Muscle of leg (tissue), 11 donors: ENCODE data around the gene CHM. TPM values are rescaled to one million over a fixed set of nuclear protein-coding genes. Genes with fewer than 3 reads are reported as not detected.
A peak's percentile ranks its signal among the peaks of the same experiment; 100 is the strongest.

Source experiments
- DNase-seq: peaks from one replicate; pipeline ENCODE4 v3.0.0; 2013
- H3K27ac ChIP-seq: one replicate; pipeline ENCODE4 v1.5.1; 2013; ENCODE audit warnings: mild to moderate bottlenecking, low read length, control low read depth
- H3K27me3 ChIP-seq: one replicate; pipeline ENCODE4 v1.6.1; 2013; ENCODE audit warnings: low read length; ENCODE audit not compliant: control insufficient read depth, insufficient read depth
- H3K36me3 ChIP-seq: one replicate; pipeline ENCODE4 v1.6.1; 2013; ENCODE audit warnings: low read length; ENCODE audit not compliant: control insufficient read depth, insufficient read depth
- H3K4me1 ChIP-seq: one replicate; pipeline ENCODE4 v1.6.1; 2013; ENCODE audit warnings: low read length; ENCODE audit not compliant: control insufficient read depth, insufficient read depth
- H3K4me3 ChIP-seq: one replicate; pipeline ENCODE4 v1.5.1; 2013; ENCODE audit warnings: low read length, control low read depth
- H3K9me3 ChIP-seq: replicated peaks from 2 replicates; pipeline ENCODE4 v1.6.1; 2013; ENCODE audit warnings: low read depth, low read length; ENCODE audit not compliant: control insufficient read depth
- WGBS: methylation state at CpG from one replicate; pipeline ENCODE4 v1.1.5; 2013; ENCODE audit warnings: missing lambda C conversion rate; ENCODE audit not compliant: insufficient coverage; 5-methylcytosine and 5-hydroxymethylcytosine counted together
- polyA plus RNA-seq, 8 donors: library from polyadenylated mRNA; unstranded; fragments of 120-200 nt; gene quantifications; one replicate each; pipeline versions ENCODE4 v1.2.1 to v1.2.3, GENCODE V29; 2013; ENCODE audit warnings: inconsistent platforms in 1 of 8, low replicate concordance in 1 of 8; ENCODE audit not compliant: insufficient read length in 8 of 8, insufficient read depth in 1 of 8
- total RNA-seq: library from RNA; stranded (reverse); fragments of 120-200 nt; gene quantifications from one replicate; pipeline ENCODE4 v1.2.4, GENCODE V29; 2013

CHM gene
- total and polyA plus RNA-seq, 9 donors, result 11.2 to 15.7 (median 13.1) TPM

- H3K27ac ChIP-seq, result no peak overlapping the region
- no peaks in the 10 kb centered on the region for H3K27me3 ChIP-seq
- DNase-seq, result no peak
- H3K36me3 ChIP-seq, result no peaks in the 10 kb centered on the region
- H3K4me3 ChIP-seq, result no peak overlapping the region
- no peaks in the 10 kb centered on the region for H3K4me1 ChIP-seq
- no CpG with 5 or more reads among the region's 3 CpGs for WGBS
- no peaks in the 10 kb centered on the region for H3K9me3 ChIP-seq
These were observed 176.8 kb downstream of the CHM start for GRCh38 chrX:85870585-85870984.

GRCh38 chrX:85865324-85865723, 182.0 kb downstream of the CHM start:
- no peak for DNase-seq
- no peaks in the 10 kb centered on the region for H3K36me3 ChIP-seq

DNA sequence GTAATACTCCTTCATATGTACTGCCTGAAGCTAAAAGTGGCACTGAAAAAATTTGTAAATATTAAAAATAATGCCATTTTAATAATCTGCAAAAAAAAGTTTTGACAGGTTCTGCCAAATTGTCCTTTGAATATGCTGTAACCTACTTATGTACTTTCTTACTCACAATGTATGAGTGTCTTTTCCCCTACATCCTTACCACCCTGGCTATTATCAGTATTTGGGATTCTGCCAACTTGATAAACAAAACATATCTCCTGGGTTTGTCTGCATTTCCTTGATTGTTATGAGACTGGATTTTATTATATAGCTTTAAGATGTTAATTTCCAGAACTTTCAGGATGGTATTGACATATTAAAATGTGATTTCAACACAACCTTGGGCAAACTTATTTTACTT, 187.9 kb downstream of the CHM start:
- H3K4me1 ChIP-seq, result no peaks in the 10 kb centered on the region
- DNase-seq, result no peak
- no peak overlapping the region for H3K4me3 ChIP-seq
- H3K27me3 ChIP-seq, result no peaks in the 10 kb centered on the region
- H3K9me3 ChIP-seq, result no peaks in the 10 kb centered on the region
- H3K27ac ChIP-seq, result no peak overlapping the region
- no peaks in the 10 kb centered on the region for H3K36me3 ChIP-seq

More at GRCh38 chrX:85865324-85865723, 182.0 kb downstream of the CHM start:
- Histone ChIP-seq H3K27me3 (no peaks in the 10 kb centered on the region), H3K27ac (no peak overlapping the region), H3K4me1 (no peaks in the 10 kb centered on the region), H3K4me3 (no peak overlapping the region), H3K9me3 (peaks cover 2% of the 10 kb centered on the region)

GRCh38 chrX:85851418-85851817, 195.9 kb downstream of the CHM start:
- H3K27ac ChIP-seq, result no peak overlapping the region
- 26% methylated on average over 2 of the region's 3 CpGs for WGBS
- DNase-seq, result no peak

DNA sequence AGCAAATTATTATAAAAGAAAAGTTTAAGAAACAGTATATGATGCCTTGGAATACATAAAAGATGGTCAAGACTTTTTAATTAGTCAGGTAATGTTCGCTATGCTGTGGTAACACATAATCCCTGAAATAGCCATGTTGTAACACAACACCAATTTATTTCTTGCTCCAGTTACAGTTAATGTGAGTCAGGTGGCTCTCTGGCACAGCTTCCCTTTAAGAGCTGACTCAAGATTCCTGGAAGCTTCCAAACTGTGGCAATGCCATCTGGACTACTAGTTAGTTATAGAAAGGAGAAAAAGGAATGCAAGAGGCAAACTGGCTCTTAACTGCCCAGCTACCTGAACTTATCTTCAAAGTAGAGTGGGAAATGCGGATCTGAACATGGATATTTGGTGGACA, 210.5 kb downstream of the CHM start:
- Histone ChIP-seq H3K4me3 (no peak overlapping the region), H3K27me3 (no peaks in the 10 kb centered on the region), H3K4me1 (no peaks in the 10 kb centered on the region), H3K36me3 (no peaks in the 10 kb centered on the region), H3K9me3 (no peaks in the 10 kb centered on the region), H3K27ac (no peak overlapping the region)
- WGBS, result no CpG with 5 or more reads among the region's 2 CpGs
- DNase-seq, result peak; percentile 23

More at GRCh38 chrX:85851418-85851817, 195.9 kb downstream of the CHM start:
- H3K36me3 ChIP-seq, result no peaks in the 10 kb centered on the region
- H3K4me1 ChIP-seq, result no peaks in the 10 kb centered on the region
- H3K4me3 ChIP-seq, result no peak overlapping the region
- no peaks in the 10 kb centered on the region for H3K27me3 ChIP-seq
- no peaks in the 10 kb centered on the region for H3K9me3 ChIP-seq

- H3K27me3 ChIP-seq, result no peaks in the 10 kb centered on the region
- H3K4me3 ChIP-seq, result no peak overlapping the region
- no peaks in the 10 kb centered on the region for H3K4me1 ChIP-seq
- H3K36me3 ChIP-seq, result no peaks in the 10 kb centered on the region
- 17% methylated on average over 1 of the region's 5 CpGs for WGBS
- H3K27ac ChIP-seq, result no peak overlapping the region
- no peak for DNase-seq
- H3K9me3 ChIP-seq, result no peaks in the 10 kb centered on the region
These were observed 218.6 kb downstream of the CHM start for GRCh38 chrX:85828771-85829170.

DNA sequence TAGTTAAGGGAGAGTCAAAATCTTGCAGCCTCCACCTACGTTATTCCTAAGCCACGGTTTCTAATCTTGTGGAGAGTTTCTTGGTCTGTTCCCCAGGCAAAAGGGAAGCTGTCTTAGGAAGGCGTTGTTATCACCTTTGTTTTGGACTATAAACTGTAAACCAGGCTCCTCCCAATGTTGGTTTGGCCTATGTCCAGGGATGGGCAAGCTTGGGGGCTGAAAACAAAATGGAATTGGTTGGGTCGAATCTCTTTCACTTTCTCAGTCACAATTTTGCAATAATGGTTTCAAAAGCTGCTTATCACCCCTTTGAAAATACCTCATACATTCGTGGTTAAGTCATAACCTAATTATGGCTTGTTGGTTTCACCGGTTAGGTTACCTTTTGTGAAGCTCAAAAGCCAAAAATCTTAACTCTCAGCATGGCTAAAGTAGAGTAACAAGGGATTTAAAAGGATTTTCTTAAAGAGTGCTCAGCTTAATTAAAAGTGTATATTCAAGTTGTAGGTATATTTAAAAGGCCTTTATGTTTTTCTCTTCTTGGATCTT, 232.1 kb downstream of the CHM start:
- no peak overlapping the region for H3K4me3 ChIP-seq
- no peaks in the 10 kb centered on the region for H3K4me1 ChIP-seq
- 67% methylated on average over 1 of the region's 6 CpGs for WGBS
- H3K9me3 ChIP-seq, result peaks cover 44% of the 10 kb centered on the region
- H3K27me3 ChIP-seq, result no peaks in the 10 kb centered on the region
- DNase-seq, result no peak
- H3K27ac ChIP-seq, result no peak overlapping the region
- no peaks in the 10 kb centered on the region for H3K36me3 ChIP-seq

Other genes starting within 250 kb of the CHM start
- gene DACH2, start 100.9 kb upstream of the CHM start, total RNA-seq, result 0.49 TPM
- gene DACH2, start 100.9 kb upstream of the CHM start, polyA plus RNA-seq, result 1 to 10 TPM in 1 of 8 donors, under 1 TPM in 7; 0.10 to 2.9 (median 0.77) TPM